Erythroblast (primary cell): ENCODE results near the gene MYO1H.

Experiments
- GATA1 ChIP-seq: IDR thresholded peaks from 2 replicates; pipeline ENCODE4 v1.6.1; 2011; ENCODE audit warnings: low read depth, mild to moderate bottlenecking, control low read depth, low read length, moderate library complexity
- POLR2A ChIP-seq: IDR thresholded peaks from 2 replicates; pipeline ENCODE4 v1.6.1; 2011; ENCODE audit warnings: mild to moderate bottlenecking, low read length

GRCh38 chr12:109334887-109335286 is 12.8 kb upstream of the MYO1H start:
- TF ChIP-seq POLR2A (no peak), GATA1 (no peak)
